Limb (tissue), 2 donors: ENCODE measurements around the gene BTBD16.

Experiments used
- DNase-seq, 2 donors: peaks; one replicate each; pipeline ENCODE4 v3.0.0-alpha.2; 2016; ENCODE audit errors: extremely low spot score in 2 of 2

The BTBD16 gene

GRCh38 chr10:122373721-122374120 is 102.6 kb downstream of the BTBD16 start:
- DNase-seq, result peak in 1 of 2 donors; percentile 46

GRCh38 chr10:122374237-122374858 is 103.3 kb downstream of the BTBD16 start, which contains the start of gene PLEKHA1:
Gene PLEKHA1 (plus strand): TSS chr10:122374708. CDS start chr10:122393201, 18,493 bp downstream.
- DNase-seq, result peak; percentile 96 to 97

GRCh38 chr10:122374859-122375678 is 104.0 kb downstream of the BTBD16 start:
- peak in 1 of 2 donors; percentile 82 for DNase-seq

GRCh38 chr10:122375679-122376160 is 104.6 kb downstream of the BTBD16 start:
- no peak for DNase-seq

GRCh38 chr10:122376364-122376961 is 105.4 kb downstream of the BTBD16 start:
- DNase-seq, result no peak

- no peak for DNase-seq
These were observed 107.9 kb downstream of the BTBD16 start for GRCh38 chr10:122379041-122379440.

GRCh38 chr10:122379537-122379936 is 108.4 kb downstream of the BTBD16 start:
- DNase-seq, result no peak

GRCh38 chr10:122380703-122381102 is 109.6 kb downstream of the BTBD16 start:
- no peak for DNase-seq

GRCh38 chr10:122381680-122382079 is 110.6 kb downstream of the BTBD16 start:
- no peak for DNase-seq

GRCh38 chr10:122386514-122386913 is 115.4 kb downstream of the BTBD16 start:
- no peak for DNase-seq

- DNase-seq, result no peak
These were observed 116.5 kb downstream of the BTBD16 start for GRCh38 chr10:122387572-122387971.
